WTC11 (cell line): Measurements from ENCODE around the gene ZNF333. TPM values are rescaled to one million over a fixed set of nuclear protein-coding genes. Genes with fewer than 3 reads are reported as not detected.

Source experiments
- ATAC-seq: fragments of 200-7000 bp; cut with Tn5 transposase; 2 replicates; pipeline ENCODE4 v1.10.0; 2021; ENCODE audit warnings: mild to moderate bottlenecking, moderate library complexity
- CTCF ChIA-PET: fragments of 300-600 bp; sonication (Branson Sonifier 250); formaldehyde crosslinking; loops from one replicate; lab custom pipeline; 2021; ENCODE audit warnings: antibody characterized with exemption; lab: Charles Lee
- POLR2A ChIA-PET: fragments of 350-600 bp; sonication (Branson Sonifier 250); formaldehyde crosslinking; loops from one replicate; lab custom pipeline; 2021; ENCODE audit warnings: antibody characterized with exemption; lab: Charles Lee
- DNase-seq: peaks from one replicate; pipeline ENCODE4 v3.0.0; 2021; ENCODE audit warnings: low spot score
- H3K27ac Mint-ChIP-seq: 2 replicates; pipeline ENCODE4 v1.8.0; 2021; ENCODE audit warnings: mixed read lengths
- H3K27me3 Mint-ChIP-seq: 2 replicates; pipeline ENCODE4 v1.8.0; 2021; ENCODE audit warnings: low read depth, mild to moderate bottlenecking, moderate library complexity, mixed read lengths
- H3K36me3 Mint-ChIP-seq: 2 replicates; pipeline ENCODE4 v1.8.0; 2021; ENCODE audit warnings: mixed read lengths
- H3K4me1 Mint-ChIP-seq: 2 replicates; pipeline ENCODE4 v1.8.0; 2022; ENCODE audit warnings: mixed read lengths
- H3K4me3 Mint-ChIP-seq: 2 replicates; pipeline ENCODE4 v1.8.0; 2021; ENCODE audit warnings: mild to moderate bottlenecking, moderate library complexity, mixed read lengths
- H3K9me3 Mint-ChIP-seq: 2 replicates; pipeline ENCODE4 v1.8.0; 2021; ENCODE audit warnings: mixed read lengths
- ATF1 ChIP-seq: sonication (generic); formaldehyde crosslinking; IDR thresholded peaks from 2 replicates; pipeline ENCODE4 v1.8.1; 2023; ENCODE audit warnings: mild to moderate bottlenecking, moderate library complexity, missing genetic modification reagents
- CDX4 ChIP-seq: fragments of 250-450 bp; sonication (Bioruptor Pico); IDR thresholded peaks from 2 replicates; pipeline ENCODE4 v1.9.0; 2021; ENCODE audit warnings: moderate library complexity, mild to moderate bottlenecking, inconsistent platforms, borderline replicate concordance
- ELF4 ChIP-seq: sonication (generic); formaldehyde crosslinking; IDR thresholded peaks from 2 replicates; pipeline ENCODE4 v1.8.1; 2022; ENCODE audit warnings: low read depth, mild to moderate bottlenecking, moderate library complexity, missing genetic modification reagents
- FOXP4 ChIP-seq: sonication (generic); formaldehyde crosslinking; IDR thresholded peaks from 2 replicates; pipeline ENCODE4 v1.8.0; 2022; ENCODE audit warnings: mild to moderate bottlenecking, missing genetic modification reagents
- GABPB1 ChIP-seq: sonication (generic); formaldehyde crosslinking; IDR thresholded peaks from 2 replicates; pipeline ENCODE4 v1.8.1; 2023; ENCODE audit warnings: mild to moderate bottlenecking, missing genetic modification reagents
- IRF1 ChIP-seq: sonication (generic); formaldehyde crosslinking; IDR thresholded peaks from 2 replicates; pipeline ENCODE4 v1.8.0; 2023; ENCODE audit warnings: missing genetic modification reagents
- MLX ChIP-seq: sonication (generic); formaldehyde crosslinking; IDR thresholded peaks from 2 replicates; pipeline ENCODE4 v1.8.1; 2023; ENCODE audit warnings: mild to moderate bottlenecking, missing genetic modification reagents, moderate library complexity
- MYBL2 ChIP-seq: sonication (generic); formaldehyde crosslinking; IDR thresholded peaks from 2 replicates; pipeline ENCODE4 v1.8.1; 2023; ENCODE audit warnings: mild to moderate bottlenecking, moderate library complexity, missing genetic modification reagents
- NFE2L1 ChIP-seq: sonication (generic); formaldehyde crosslinking; IDR thresholded peaks from 2 replicates; pipeline ENCODE4 v1.8.1; 2023; ENCODE audit warnings: missing genetic modification reagents
- NR2C2 ChIP-seq: sonication (generic); formaldehyde crosslinking; IDR thresholded peaks from 2 replicates; pipeline ENCODE4 v1.8.0; 2022; ENCODE audit warnings: mild to moderate bottlenecking, missing genetic modification reagents
- PRRX2 ChIP-seq: fragments of 250-450 bp; sonication (Bioruptor Pico); IDR thresholded peaks from 2 replicates; pipeline ENCODE4 v1.8.0; 2021; ENCODE audit warnings: mild to moderate bottlenecking
- SMAD4 ChIP-seq: sonication (generic); formaldehyde crosslinking; IDR thresholded peaks from 2 replicates; pipeline ENCODE4 v1.8.0; 2022; ENCODE audit warnings: mild to moderate bottlenecking, missing genetic modification reagents
- SP1 ChIP-seq: sonication (generic); formaldehyde crosslinking; conservative IDR thresholded peaks from 2 replicates; pipeline ENCODE4 v1.8.1; 2022; ENCODE audit warnings: missing genetic modification reagents
- TCF7 ChIP-seq: sonication (generic); formaldehyde crosslinking; IDR thresholded peaks from 2 replicates; pipeline ENCODE4 v1.8.0; 2022; ENCODE audit warnings: mild to moderate bottlenecking, low read depth, missing genetic modification reagents, moderate library complexity
- TP53 ChIP-seq: sonication (generic); formaldehyde crosslinking; IDR thresholded peaks from 2 replicates; pipeline ENCODE4 v1.8.1; 2023; ENCODE audit warnings: mild to moderate bottlenecking, missing genetic modification reagents
- USF2 ChIP-seq: sonication (generic); formaldehyde crosslinking; IDR thresholded peaks from 2 replicates; pipeline ENCODE4 v1.8.1; 2023; ENCODE audit warnings: mild to moderate bottlenecking, missing genetic modification reagents, moderate library complexity
- ZNF396 ChIP-seq: fragments of 250-450 bp; sonication (Bioruptor Pico); IDR thresholded peaks from 2 replicates; pipeline ENCODE4 v1.8.0; 2021; ENCODE audit warnings: mild to moderate bottlenecking, moderate library complexity, borderline replicate concordance
- ZNF423 ChIP-seq: fragments of 250-450 bp; sonication (Bioruptor Pico); IDR thresholded peaks from 2 replicates; pipeline ENCODE4 v2.1.2; 2022; ENCODE audit warnings: mild to moderate bottlenecking, moderate library complexity
- total RNA-seq: library from RNA; stranded (reverse); gene quantifications from 3 replicates; pipeline ENCODE4 v1.2.3, GENCODE V29; 2021
- TF ChIP-seq, protein P1 (sequence below): sonication (generic); formaldehyde crosslinking; IDR thresholded peaks from 2 replicates; pipeline ENCODE4 v1.8.1; 2022; ENCODE audit warnings: mild to moderate bottlenecking, missing genetic modification reagents, moderate library complexity, borderline replicate concordance
- TF ChIP-seq, protein P2 (sequence below): sonication (generic); formaldehyde crosslinking; IDR thresholded peaks from 2 replicates; pipeline ENCODE4 v1.8.1; 2022; ENCODE audit warnings: low read depth, mild to moderate bottlenecking, moderate library complexity, missing genetic modification reagents, borderline replicate concordance
- TF ChIP-seq, protein P3 (sequence below): sonication (generic); formaldehyde crosslinking; IDR thresholded peaks from 2 replicates; pipeline ENCODE4 v1.8.1; 2023; ENCODE audit warnings: mild to moderate bottlenecking, missing genetic modification reagents
- TF ChIP-seq, protein P4 (sequence below): sonication (generic); formaldehyde crosslinking; IDR thresholded peaks from 2 replicates; pipeline ENCODE4 v1.8.1; 2022; ENCODE audit warnings: mild to moderate bottlenecking, moderate library complexity, missing genetic modification reagents
- TF ChIP-seq, protein P5 (sequence below): sonication (generic); formaldehyde crosslinking; IDR thresholded peaks from 2 replicates; pipeline ENCODE4 v1.8.0; 2022; ENCODE audit warnings: mild to moderate bottlenecking, missing genetic modification reagents

Gene ZNF333
- total RNA-seq, 1 experiment from 2014 or later = 16.2 TPM

- no peak overlapping the region for H3K4me3 Mint-ChIP-seq
Measured at GRCh38 chr19:14719162-14719561, 29.3 kb downstream of the ZNF333 start.

DNA sequence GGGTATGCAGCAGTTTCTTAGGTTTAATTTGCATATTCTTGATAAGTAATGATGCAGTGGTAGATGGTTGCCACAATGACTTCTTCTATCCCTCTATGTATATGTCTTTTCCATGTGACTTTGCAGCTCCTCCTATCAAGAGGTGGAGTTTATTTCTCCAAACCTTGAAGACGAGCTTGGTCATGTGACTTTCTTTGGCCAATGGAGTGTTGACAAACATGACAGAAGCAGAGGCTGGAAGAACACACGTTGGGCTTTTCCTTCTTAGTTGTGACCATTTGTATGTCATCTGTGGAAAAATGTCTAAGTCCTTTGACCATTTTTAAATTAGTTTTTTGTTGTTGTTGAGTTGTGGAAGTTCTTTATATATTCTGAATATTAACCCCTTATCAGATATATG, 32.3 kb downstream of the ZNF333 start:
- no peak for ATAC-seq
- peaks cover 91% of the 10 kb centered on the region for H3K9me3 Mint-ChIP-seq
- H3K36me3 Mint-ChIP-seq = peaks cover 84% of the 10 kb centered on the region
- H3K4me3 Mint-ChIP-seq = no peak overlapping the region
- ChIA-PET CTCF (no interaction called here), POLR2A (no interaction called here)
- H3K4me1 Mint-ChIP-seq = no peaks in the 10 kb centered on the region
- H3K27me3 Mint-ChIP-seq = peaks cover 29% of the 10 kb centered on the region
- H3K27ac Mint-ChIP-seq = no peak overlapping the region
- no peak for DNase-seq
- no peak for TF ChIP-seq ZNF423 (CRISPR knock-in tag)
- no peak for TF ChIP-seq IRF1 (CRISPR knock-in tag)
- TF ChIP-seq ELF4 (CRISPR knock-in tag) = no peak
- no peak for TF ChIP-seq SP1 (CRISPR knock-in tag)
- TF ChIP-seq, protein P1, sequence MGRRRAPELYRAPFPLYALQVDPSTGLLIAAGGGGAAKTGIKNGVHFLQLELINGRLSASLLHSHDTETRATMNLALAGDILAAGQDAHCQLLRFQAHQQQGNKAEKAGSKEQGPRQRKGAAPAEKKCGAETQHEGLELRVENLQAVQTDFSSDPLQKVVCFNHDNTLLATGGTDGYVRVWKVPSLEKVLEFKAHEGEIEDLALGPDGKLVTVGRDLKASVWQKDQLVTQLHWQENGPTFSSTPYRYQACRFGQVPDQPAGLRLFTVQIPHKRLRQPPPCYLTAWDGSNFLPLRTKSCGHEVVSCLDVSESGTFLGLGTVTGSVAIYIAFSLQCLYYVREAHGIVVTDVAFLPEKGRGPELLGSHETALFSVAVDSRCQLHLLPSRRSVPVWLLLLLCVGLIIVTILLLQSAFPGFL = no peak
- TF ChIP-seq ZNF396 (CRISPR knock-in tag) = no peak
- TF ChIP-seq, protein P2, sequence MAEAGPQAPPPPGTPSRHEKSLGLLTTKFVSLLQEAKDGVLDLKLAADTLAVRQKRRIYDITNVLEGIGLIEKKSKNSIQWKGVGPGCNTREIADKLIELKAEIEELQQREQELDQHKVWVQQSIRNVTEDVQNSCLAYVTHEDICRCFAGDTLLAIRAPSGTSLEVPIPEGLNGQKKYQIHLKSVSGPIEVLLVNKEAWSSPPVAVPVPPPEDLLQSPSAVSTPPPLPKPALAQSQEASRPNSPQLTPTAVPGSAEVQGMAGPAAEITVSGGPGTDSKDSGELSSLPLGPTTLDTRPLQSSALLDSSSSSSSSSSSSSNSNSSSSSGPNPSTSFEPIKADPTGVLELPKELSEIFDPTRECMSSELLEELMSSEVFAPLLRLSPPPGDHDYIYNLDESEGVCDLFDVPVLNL (CRISPR knock-in tag) = no peak

More at GRCh38 chr19:14719162-14719561, 29.3 kb downstream of the ZNF333 start:
- CTCF ChIA-PET = no interaction called here
- H3K27ac Mint-ChIP-seq = no peak overlapping the region
- H3K9me3 Mint-ChIP-seq = peaks cover 94% of the 10 kb centered on the region
- no peaks in the 10 kb centered on the region for H3K4me1 Mint-ChIP-seq
- POLR2A ChIA-PET = no interaction called here
- peaks cover 17% of the 10 kb centered on the region for H3K27me3 Mint-ChIP-seq
- peaks cover 95% of the 10 kb centered on the region for H3K36me3 Mint-ChIP-seq
- TF ChIP-seq, protein P3, sequence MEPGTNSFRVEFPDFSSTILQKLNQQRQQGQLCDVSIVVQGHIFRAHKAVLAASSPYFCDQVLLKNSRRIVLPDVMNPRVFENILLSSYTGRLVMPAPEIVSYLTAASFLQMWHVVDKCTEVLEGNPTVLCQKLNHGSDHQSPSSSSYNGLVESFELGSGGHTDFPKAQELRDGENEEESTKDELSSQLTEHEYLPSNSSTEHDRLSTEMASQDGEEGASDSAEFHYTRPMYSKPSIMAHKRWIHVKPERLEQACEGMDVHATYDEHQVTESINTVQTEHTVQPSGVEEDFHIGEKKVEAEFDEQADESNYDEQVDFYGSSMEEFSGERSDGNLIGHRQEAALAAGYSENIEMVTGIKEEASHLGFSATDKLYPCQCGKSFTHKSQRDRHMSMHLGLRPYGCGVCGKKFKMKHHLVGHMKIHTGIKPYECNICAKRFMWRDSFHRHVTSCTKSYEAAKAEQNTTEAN (CRISPR knock-in tag) = no peak
- TF ChIP-seq, protein P4, sequence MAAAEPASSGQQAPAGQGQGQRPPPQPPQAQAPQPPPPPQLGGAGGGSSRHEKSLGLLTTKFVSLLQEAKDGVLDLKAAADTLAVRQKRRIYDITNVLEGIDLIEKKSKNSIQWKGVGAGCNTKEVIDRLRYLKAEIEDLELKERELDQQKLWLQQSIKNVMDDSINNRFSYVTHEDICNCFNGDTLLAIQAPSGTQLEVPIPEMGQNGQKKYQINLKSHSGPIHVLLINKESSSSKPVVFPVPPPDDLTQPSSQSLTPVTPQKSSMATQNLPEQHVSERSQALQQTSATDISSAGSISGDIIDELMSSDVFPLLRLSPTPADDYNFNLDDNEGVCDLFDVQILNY (CRISPR knock-in tag) = no peak
- TF ChIP-seq MLX (no peak), MYBL2 (CRISPR knock-in tag) (no peak), TCF7 (CRISPR knock-in tag) (no peak), USF2 (CRISPR knock-in tag) (no peak), ATF1 (CRISPR knock-in tag) (no peak), NR2C2 (no peak), NFE2L1 (CRISPR knock-in tag) (no peak), PRRX2 (CRISPR knock-in tag) (no peak), SMAD4 (CRISPR knock-in tag) (no peak), TP53 (CRISPR knock-in tag) (no peak), ELF4 (CRISPR knock-in tag) (no peak), FOXP4 (CRISPR knock-in tag) (no peak), CDX4 (CRISPR knock-in tag) (no peak), GABPB1 (CRISPR knock-in tag) (no peak)
- TF ChIP-seq, protein P5, sequence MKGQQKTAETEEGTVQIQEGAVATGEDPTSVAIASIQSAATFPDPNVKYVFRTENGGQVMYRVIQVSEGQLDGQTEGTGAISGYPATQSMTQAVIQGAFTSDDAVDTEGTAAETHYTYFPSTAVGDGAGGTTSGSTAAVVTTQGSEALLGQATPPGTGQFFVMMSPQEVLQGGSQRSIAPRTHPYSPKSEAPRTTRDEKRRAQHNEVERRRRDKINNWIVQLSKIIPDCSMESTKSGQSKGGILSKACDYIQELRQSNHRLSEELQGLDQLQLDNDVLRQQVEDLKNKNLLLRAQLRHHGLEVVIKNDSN (CRISPR knock-in tag) = no peak
- TF ChIP-seq, all 79 proteins: peak for 0
- DNase-seq (no peak), ATAC-seq (no peak)
